ENCODE measurements around the gene RAD51B.

GRCh38 chr14:68325267-68325807, 505.8 kb downstream of the RAD51B start:
- TF ChIP-seq CTCF (IDR thresholded peaks at IDR 0.05) (no peak), POLR2AphosphoS5 (IDR thresholded peaks at IDR 0.05) (no peak), POLR2A (IDR thresholded peaks at IDR 0.05) (no peak), EP300 (IDR thresholded peaks at IDR 0.05) (no peak)
